Panc1 (cell line): ENCODE measurements around the gene PDZRN4. TPM values are rescaled to one million over a fixed set of nuclear protein-coding genes. Genes with fewer than 3 reads are reported as not detected.
A peak's percentile ranks its signal among the peaks of the same experiment; 100 is the strongest.
"Not testable (repeated sequence)": the region's sequence is repeated elsewhere in the genome, so short reads cannot be mapped to it uniquely, and the experiment has no call there.

Experiments used
- ATAC-seq: fragments of 200-7000 bp; cut with Tn5 transposase; 2 replicates; pipeline ENCODE4 v1.9.1; 2020; ENCODE audit warnings: mild to moderate bottlenecking, moderate library complexity
- BruUV-seq: library from RNA; stranded (reverse); fragments of 400-500 nt; replicated peaks from 2 replicates; lab custom pipeline; 2021; lab: Mats Ljungman, UMichigan
- CTCF ChIA-PET: fragments of 300-600 bp; sonication (Branson Sonifier 250); formaldehyde crosslinking; loops from one replicate; lab custom pipeline; 2022; ENCODE audit warnings: antibody characterized with exemption; lab: Charles Lee
- POLR2A ChIA-PET: fragments of 300-600 bp; sonication (Branson Sonifier 250); formaldehyde crosslinking; loops from one replicate; lab custom pipeline; 2022; ENCODE audit warnings: antibody characterized with exemption; lab: Charles Lee
- DNase-seq: peaks from one replicate; pipeline ENCODE4 v3.0.0-alpha.2; 2010; ENCODE audit warnings: low read depth, low spot score
- H3K27ac ChIP-seq: 2 replicates; pipeline ENCODE4 v1.5.1; 2011; ENCODE audit warnings: mild to moderate bottlenecking, low read length, inconsistent platforms
- H3K27me3 ChIP-seq: fragments of 200-500 bp; sonication (Bioruptor generic); 2 replicates; pipeline ENCODE4 v1.6.0; 2014; ENCODE audit warnings: low read length, inconsistent platforms; ENCODE audit not compliant: control insufficient read depth, insufficient read depth
- H3K36me3 ChIP-seq: fragments of 200-500 bp; sonication (Bioruptor generic); 2 replicates; pipeline ENCODE4 v1.5.1; 2014; ENCODE audit warnings: inconsistent platforms, mild to moderate bottlenecking, low read length, moderate library complexity; ENCODE audit not compliant: control insufficient read depth, insufficient read depth
- H3K4me1 ChIP-seq: 2 replicates; pipeline ENCODE4 v1.5.1; 2011; ENCODE audit warnings: inconsistent platforms, mild to moderate bottlenecking, low read length, moderate library complexity; ENCODE audit not compliant: control insufficient read depth, insufficient read depth
- H3K4me3 ChIP-seq, 2 experiments: 2 replicates each; pipeline ENCODE4 v1.5.1; 2011 to 2012; ENCODE audit warnings: low read depth in 2 of 2, low read length in 2 of 2, mild to moderate bottlenecking in 2 of 2, inconsistent platforms in 1 of 2, moderate library complexity in 1 of 2
- H3K9me3 ChIP-seq: fragments of 200-500 bp; sonication (Bioruptor generic); 2 replicates; pipeline ENCODE4 v1.5.1; 2014; ENCODE audit warnings: low read depth, mild to moderate bottlenecking, inconsistent platforms, low read length, moderate library complexity; ENCODE audit not compliant: control insufficient read depth, insufficient read depth
- POLR2AphosphoS5 ChIP-seq: IDR thresholded peaks from 2 replicates; pipeline ENCODE4 v1.6.1; 2012; ENCODE audit warnings: mild to moderate bottlenecking, low read depth, low read length, moderate library complexity
- SIN3A ChIP-seq: IDR thresholded peaks from 2 replicates; pipeline ENCODE4 v1.6.1; 2012; ENCODE audit warnings: low read depth, mild to moderate bottlenecking, low read length, moderate library complexity, borderline replicate concordance; ENCODE audit not compliant: insufficient read depth
- TCF7L2 ChIP-seq: IDR thresholded peaks from 2 replicates; pipeline ENCODE4 v1.6.1; 2011; ENCODE audit warnings: mild to moderate bottlenecking, low read depth, low read length, inconsistent platforms
- in situ Hi-C: cut with HindIII; loops from 2 replicates; pipeline ENCODE4 v1.10.0; 2016; ENCODE audit warnings: low sequenced_read_pairs, low pct_unique_long_range_greater_than_20kb
- intact Hi-C: fragments of 100-400 bp; cut with micrococcal nuclease; formaldehyde crosslinking; loops from one replicate; pipeline ENCODE4 v1.10.0; 2022; ENCODE audit not compliant: unreplicated experiment
- total RNA-seq: library from RNA; stranded (reverse); gene quantifications from one replicate; pipeline ENCODE4 v1.2.1, GENCODE V29; 2021; ENCODE audit not compliant: unreplicated experiment
- TF ChIP-seq, protein P1 (sequence below): fragments of 450-650 bp; IDR thresholded peaks from 2 replicates; pipeline ENCODE4 v1.5.1; 2017; ENCODE audit warnings: mild to moderate bottlenecking
- TF ChIP-seq, protein P2 (sequence below), 2 experiments: IDR thresholded peaks; 2 replicates each; pipeline ENCODE4 v1.6.1; 2011 to 2012; ENCODE audit warnings: low read depth in 2 of 2, control low read depth in 1 of 2, low read length in 1 of 2, mild to moderate bottlenecking in 1 of 2, moderate library complexity in 1 of 2; ENCODE audit not compliant: insufficient read depth in 1 of 2

The PDZRN4 gene
- total RNA-seq, 1 experiment from 2014 or later = not detected

DNA sequence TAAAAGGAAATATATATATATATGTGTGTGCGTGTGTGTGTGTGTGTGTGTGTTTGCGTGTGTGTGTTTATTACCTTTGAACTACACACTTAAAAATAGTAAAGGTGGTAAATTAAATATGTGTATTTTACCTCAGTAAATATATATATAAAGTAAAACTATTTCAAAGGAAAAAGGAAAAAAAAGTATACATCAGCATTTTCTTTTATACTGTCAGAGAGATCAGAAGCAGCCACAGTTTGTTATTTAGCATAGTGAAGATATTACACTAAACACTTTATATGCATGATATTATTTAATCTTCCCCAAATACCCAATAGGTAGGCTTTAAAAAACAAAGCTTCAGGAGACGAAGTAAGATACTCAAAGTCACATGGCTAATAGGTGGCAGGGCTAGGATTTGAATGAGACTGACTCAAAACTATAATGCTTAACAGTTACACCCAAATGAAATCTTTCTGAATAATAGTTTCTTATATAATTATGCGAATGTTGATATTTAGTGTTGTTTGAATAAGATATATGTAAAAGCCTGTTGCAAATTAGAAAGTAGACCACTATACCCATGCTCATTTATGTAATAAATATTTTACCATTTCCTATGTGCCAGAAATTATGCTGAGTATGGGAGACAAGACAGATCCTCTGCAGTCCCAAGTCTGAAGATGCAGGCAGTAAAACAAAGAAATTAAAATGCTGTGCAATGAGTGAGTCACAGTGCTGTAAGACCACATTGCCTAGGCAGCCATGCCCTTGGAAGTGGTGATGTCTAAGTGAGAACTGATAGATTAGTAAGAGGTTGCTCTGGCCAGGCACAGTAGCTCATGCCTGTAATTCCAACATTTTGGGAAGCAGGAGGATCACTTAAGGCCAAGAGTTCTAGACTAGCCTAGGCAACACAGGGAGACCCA lies 66.1 kb downstream of the PDZRN4 start:
- intact Hi-C loops (no loop called here), in situ Hi-C loops (no loop called here)
- no peak for ATAC-seq
- no peaks in the 10 kb centered on the region for H3K27me3 ChIP-seq
- no peak overlapping the region for H3K4me3 ChIP-seq
- CTCF ChIA-PET = no interaction called here
- H3K4me1 ChIP-seq = no peaks in the 10 kb centered on the region
- H3K9me3 ChIP-seq = no peaks in the 10 kb centered on the region
- no peak overlapping the region for H3K27ac ChIP-seq
- TF ChIP-seq SIN3A (no peak), TCF7L2 (no peak)
- H3K36me3 ChIP-seq = no peaks in the 10 kb centered on the region
- POLR2A ChIA-PET = no interaction called here
- DNase-seq = no peak
- BruUV-seq = no TSS peak

DNA sequence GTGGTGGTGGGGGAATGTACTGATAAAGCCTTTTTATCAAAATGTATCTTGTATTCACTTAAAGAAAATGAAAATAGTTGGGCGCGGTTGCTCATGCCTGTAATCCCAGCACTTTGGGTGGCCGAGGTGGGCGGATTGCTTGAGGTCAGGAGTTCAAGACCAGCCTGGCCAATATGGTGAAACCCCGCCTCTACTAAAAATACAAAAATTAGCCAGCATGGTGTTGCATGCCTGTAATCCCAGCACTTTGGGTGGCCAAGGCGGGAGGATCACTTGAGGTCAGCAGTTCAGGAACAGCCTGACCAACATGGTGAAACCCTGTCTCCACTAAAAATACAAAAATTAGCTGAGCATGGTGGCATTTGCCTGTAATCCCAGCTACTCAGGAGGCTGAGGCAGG lies 75.1 kb downstream of the PDZRN4 start:
- BruUV-seq, in situ Hi-C loops: not testable (repeated sequence)
- intact Hi-C loops = loop anchor here (5.0 kb wide), 1 partner anchor 316 kb away; no protein-coding TSS in a partner anchor

DNA sequence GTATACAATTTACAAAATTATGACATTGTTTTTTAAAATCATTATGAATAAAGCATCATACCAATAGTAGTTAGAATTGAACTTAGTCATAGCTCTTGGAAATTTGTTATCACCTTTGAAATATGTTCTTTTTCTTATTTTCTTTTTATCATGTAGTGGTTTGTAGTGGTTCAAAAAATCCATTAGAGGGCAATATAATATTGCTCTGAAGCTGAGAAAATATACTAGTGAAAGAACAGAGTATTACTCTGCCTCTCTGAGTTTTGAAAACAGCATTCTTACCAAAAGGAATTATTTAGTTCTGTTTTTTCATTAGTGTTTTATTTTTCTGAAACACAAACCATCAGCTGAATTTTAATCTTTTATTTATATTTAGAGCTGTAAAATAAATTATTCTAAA lies 76.2 kb downstream of the PDZRN4 start:
- Histone ChIP-seq H3K4me3 (no peak overlapping the region), H3K27ac (no peak overlapping the region), H3K9me3 (no peaks in the 10 kb centered on the region), H3K27me3 (no peaks in the 10 kb centered on the region), H3K4me1 (no peaks in the 10 kb centered on the region), H3K36me3 (no peaks in the 10 kb centered on the region)
- CTCF ChIA-PET = no interaction called here
- no TSS peak for BruUV-seq
- intact Hi-C loops (loop anchor here (5.0 kb wide), 1 partner anchor 317 kb away; no protein-coding TSS in a partner anchor), in situ Hi-C loops (no loop called here)
- POLR2A ChIA-PET = no interaction called here
- TF ChIP-seq, protein P1, sequence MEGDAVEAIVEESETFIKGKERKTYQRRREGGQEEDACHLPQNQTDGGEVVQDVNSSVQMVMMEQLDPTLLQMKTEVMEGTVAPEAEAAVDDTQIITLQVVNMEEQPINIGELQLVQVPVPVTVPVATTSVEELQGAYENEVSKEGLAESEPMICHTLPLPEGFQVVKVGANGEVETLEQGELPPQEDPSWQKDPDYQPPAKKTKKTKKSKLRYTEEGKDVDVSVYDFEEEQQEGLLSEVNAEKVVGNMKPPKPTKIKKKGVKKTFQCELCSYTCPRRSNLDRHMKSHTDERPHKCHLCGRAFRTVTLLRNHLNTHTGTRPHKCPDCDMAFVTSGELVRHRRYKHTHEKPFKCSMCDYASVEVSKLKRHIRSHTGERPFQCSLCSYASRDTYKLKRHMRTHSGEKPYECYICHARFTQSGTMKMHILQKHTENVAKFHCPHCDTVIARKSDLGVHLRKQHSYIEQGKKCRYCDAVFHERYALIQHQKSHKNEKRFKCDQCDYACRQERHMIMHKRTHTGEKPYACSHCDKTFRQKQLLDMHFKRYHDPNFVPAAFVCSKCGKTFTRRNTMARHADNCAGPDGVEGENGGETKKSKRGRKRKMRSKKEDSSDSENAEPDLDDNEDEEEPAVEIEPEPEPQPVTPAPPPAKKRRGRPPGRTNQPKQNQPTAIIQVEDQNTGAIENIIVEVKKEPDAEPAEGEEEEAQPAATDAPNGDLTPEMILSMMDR = peak; percentile 32; the same call in 1 of the 2 replicates
- TF ChIP-seq SIN3A = no peak
- TF ChIP-seq, protein P2, sequence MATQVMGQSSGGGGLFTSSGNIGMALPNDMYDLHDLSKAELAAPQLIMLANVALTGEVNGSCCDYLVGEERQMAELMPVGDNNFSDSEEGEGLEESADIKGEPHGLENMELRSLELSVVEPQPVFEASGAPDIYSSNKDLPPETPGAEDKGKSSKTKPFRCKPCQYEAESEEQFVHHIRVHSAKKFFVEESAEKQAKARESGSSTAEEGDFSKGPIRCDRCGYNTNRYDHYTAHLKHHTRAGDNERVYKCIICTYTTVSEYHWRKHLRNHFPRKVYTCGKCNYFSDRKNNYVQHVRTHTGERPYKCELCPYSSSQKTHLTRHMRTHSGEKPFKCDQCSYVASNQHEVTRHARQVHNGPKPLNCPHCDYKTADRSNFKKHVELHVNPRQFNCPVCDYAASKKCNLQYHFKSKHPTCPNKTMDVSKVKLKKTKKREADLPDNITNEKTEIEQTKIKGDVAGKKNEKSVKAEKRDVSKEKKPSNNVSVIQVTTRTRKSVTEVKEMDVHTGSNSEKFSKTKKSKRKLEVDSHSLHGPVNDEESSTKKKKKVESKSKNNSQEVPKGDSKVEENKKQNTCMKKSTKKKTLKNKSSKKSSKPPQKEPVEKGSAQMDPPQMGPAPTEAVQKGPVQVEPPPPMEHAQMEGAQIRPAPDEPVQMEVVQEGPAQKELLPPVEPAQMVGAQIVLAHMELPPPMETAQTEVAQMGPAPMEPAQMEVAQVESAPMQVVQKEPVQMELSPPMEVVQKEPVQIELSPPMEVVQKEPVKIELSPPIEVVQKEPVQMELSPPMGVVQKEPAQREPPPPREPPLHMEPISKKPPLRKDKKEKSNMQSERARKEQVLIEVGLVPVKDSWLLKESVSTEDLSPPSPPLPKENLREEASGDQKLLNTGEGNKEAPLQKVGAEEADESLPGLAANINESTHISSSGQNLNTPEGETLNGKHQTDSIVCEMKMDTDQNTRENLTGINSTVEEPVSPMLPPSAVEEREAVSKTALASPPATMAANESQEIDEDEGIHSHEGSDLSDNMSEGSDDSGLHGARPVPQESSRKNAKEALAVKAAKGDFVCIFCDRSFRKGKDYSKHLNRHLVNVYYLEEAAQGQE (IDR thresholded peaks at IDR 0.05; ENCODE audit: insufficient read depth in 1 of 2, low read depth in 2 of 2, low read length in 1 of 2) = no peak
- TF ChIP-seq TCF7L2 = no peak
- no peak for TF ChIP-seq POLR2AphosphoS5
- ATAC-seq = no peak
- DNase-seq = no peak

More for the DNA sequence above, 75.1 kb downstream of the PDZRN4 start:
- DNase-seq, H3K27ac ChIP-seq, H3K9me3 ChIP-seq, CTCF ChIA-PET, H3K27me3 ChIP-seq, H3K36me3 ChIP-seq, ATAC-seq, H3K4me3 ChIP-seq, H3K4me1 ChIP-seq, POLR2A ChIA-PET: not testable (repeated sequence)
